Fibroblast of peridontal ligament (primary cell): Measurements from ENCODE around the gene NUTM1.

Experiments
- DNase-seq: peaks from one replicate; pipeline ENCODE4 v3.0.0-alpha.2; 2010; ENCODE audit errors: extremely low read depth

Gene NUTM1, protein sequence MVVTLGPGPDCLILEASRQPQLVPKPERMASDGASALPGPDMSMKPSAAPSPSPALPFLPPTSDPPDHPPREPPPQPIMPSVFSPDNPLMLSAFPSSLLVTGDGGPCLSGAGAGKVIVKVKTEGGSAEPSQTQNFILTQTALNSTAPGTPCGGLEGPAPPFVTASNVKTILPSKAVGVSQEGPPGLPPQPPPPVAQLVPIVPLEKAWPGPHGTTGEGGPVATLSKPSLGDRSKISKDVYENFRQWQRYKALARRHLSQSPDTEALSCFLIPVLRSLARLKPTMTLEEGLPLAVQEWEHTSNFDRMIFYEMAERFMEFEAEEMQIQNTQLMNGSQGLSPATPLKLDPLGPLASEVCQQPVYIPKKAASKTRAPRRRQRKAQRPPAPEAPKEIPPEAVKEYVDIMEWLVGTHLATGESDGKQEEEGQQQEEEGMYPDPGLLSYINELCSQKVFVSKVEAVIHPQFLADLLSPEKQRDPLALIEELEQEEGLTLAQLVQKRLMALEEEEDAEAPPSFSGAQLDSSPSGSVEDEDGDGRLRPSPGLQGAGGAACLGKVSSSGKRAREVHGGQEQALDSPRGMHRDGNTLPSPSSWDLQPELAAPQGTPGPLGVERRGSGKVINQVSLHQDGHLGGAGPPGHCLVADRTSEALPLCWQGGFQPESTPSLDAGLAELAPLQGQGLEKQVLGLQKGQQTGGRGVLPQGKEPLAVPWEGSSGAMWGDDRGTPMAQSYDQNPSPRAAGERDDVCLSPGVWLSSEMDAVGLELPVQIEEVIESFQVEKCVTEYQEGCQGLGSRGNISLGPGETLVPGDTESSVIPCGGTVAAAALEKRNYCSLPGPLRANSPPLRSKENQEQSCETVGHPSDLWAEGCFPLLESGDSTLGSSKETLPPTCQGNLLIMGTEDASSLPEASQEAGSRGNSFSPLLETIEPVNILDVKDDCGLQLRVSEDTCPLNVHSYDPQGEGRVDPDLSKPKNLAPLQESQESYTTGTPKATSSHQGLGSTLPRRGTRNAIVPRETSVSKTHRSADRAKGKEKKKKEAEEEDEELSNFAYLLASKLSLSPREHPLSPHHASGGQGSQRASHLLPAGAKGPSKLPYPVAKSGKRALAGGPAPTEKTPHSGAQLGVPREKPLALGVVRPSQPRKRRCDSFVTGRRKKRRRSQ

DNA sequence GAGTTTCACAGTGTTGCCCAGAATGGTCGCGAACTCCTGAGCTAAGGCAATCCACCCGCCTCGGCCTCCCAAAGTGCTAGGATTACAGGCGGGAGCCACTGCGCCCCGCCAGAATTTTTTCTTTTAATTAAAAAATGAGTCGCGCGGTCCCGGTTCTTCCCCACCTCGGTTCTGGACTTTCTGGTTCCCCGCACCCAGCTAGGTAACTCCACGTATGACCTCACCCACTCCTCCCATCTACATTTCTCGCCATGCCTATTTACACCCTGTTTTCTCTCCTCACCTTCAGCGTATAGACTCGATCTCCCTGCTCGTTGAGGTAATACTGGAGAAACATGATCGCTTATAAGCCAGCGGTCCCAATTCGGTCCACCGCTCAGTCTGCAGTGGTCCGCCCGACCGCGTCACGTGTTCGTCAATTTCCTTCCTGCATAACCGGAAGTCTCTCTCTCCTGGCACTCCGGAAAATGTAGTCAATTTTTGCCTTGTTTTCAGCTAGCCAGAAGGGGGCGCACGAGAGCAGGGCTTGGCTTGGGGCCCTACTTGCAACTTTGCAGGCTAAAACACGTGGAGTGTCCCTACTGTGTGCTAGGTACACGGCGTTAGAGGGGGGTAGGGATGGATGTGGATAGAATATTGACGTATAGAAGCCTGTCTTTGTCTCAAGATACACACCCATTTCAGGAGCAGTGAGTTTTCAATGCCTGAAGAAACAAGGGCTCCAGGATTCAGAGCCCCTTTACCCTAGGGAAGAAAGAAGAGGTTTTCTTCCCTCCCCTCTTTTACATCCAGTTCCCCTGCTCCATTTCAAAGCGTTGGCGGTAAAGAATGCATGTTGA, at the start of gene NUTM1, which contains the start of gene NOP10:
TSS of gene NUTM1 (plus strand) at position 579 of the 839 bp plus-strand sequence. CDS start 382 bp downstream, outside the sequence.
TSS of gene NOP10 (minus strand) at position 400 of the 839 bp plus-strand sequence. CDS start at position 337, 63 bp downstream.
- peak; percentile 93 for DNase-seq

DNA sequence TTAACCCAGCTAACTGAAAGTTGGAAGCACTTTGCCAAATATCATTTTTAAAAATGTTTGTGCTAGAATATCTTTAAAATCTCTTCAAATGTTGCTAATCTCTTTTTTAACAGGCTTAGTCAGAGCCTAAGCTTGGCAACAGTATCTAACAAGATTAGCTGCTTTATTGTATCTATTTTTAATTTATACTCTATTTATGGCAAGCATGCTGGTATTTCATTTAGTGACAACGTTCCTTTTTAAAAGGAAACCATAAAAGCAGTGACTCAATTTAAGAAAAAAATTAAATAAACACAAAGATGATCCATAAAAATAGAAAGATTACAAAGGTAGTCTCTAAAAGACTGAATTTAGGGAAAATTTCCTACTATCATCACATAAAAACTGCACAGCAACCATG, 46.1 kb upstream of the NUTM1 start:
- no peak for DNase-seq

DNA sequence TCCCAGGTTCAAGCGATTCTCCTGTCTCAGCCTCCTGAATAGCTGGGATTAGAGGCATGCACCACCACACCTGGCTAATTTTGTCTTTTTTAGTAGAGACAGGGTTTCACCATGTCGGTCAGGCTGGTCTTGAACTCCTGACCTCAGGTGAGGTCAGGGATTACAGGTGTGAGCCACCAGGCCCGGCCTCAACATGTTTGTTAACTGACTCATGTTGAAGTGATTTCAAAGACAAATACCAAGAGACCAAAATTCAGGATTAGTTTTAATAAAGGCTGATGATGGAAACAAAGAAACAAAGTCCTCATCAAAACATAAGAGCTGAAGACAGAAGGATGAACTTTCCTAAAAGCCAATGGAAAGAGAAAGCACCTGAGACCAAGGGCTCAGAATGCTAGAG, 42.1 kb upstream of the NUTM1 start:
- no peak for DNase-seq

DNA sequence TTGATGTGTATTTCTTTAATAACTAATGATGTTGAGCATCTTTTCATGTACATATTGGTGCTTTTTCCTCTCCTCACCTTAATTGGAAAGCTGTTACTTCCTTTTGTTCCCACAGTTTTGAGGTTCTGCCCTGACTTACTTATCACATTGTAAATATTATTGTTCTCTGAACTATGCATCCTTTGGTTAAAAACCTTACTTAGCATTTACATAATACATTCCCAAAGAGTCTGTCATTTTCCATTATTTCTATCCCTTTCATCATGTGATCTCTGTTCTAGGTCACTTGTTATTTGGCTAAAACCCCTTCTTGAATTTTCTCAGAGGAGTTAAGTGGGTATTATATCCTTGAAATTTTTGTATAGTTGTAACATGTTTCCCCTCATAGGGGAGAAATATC, 38.5 kb upstream of the NUTM1 start:
- peak; percentile 80 for DNase-seq

DNA sequence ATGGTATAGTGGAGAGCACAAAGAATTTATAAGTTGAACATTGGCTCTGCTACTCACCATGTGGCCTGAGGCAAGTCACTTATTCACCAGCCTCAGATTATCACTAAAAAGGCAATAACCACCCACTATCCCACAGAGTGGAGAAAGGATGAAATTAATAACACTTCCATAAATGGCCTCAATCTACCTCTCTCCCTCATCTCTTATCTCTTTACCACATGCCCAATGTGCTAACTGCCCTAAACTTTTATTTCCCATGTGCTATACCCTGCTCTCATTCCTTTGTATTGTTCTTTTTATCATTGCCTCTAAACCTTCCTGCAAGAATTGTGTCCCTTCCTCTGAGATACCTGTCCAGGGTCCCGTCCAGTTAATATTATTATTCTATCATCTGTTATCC, 31.6 kb upstream of the NUTM1 start:
- no peak for DNase-seq

DNA sequence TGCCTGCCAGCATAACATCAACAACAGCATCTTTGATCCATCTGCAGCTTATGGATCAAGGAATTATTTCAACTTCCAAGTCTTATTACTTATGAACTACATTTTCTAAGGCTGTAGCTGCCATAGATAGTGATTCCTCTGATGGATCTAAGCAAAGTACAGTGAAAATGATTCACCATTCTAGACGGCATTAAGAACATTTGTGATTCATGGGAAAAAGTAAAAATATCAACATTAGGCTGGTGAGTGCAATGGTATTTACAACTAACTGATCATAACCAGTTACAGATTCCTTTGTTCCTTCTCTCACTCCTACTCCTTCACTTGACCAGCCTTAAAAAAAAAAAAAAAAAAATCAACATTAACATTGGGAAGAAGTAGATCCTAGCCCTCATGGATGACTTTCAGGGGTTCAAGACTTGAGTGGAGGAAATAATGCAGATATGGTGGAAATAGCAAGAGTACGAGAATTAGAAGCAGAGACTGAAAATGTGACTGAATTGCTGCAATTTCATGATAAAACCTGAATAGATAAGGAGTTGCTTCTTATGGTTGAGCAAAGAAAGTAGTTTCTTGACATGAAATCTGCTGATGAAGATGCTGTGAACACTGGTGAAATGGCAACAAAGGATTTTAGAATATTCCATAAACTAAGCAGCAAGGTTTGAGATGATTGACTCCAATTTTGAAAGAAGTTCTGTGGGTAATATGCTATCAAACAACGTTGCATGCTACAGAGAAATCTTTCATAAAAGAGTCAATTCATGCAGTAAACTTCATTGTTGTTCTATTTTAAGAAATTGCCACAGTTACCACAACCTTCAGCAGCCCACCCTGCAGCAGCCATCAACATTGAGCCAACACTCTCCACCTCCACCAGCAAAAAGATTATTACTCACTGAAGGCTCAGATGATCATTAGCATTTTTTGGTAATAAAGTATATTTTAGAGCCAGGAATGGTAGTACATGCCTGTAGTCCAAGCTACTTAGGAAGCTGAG, 28.3 kb upstream of the NUTM1 start:
- DNase-seq: no peak

DNA sequence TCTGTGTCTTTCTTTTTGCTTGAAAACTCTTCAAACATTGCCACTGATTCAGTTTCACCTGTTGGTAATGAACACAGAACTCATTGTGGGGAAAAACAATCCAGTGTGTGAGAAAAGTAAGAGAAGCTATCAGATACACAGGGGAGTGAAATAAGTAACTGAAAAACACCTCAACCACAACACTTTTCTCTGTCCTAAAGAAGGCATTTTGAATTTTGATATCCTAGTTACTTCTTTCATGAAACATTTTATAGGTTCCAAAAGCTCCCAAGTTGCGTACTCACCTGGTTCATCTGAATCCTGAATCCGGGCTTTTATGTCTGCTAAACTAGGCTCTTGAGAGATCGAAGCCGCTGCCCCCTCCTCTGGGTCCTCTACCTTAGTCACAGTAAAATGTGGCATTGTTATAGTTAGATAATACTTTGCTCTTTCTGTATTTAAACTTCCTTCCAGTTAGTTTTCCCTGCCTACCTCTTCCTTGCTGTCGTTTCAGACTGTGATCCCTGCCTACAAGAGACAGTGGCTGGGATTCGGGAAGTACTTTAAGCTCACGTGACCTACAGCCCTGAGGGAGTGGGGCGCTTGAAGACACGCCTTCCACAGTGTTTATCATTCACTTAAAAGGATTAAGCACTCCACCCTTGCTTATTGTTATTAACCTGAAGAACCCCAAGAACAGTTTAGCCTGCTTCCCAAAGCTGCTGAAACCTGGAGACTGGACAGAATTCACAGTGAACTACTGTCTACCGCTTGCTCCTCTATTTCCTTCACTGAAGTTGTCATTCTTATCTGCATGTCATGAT, 24.6 kb upstream of the NUTM1 start:
- peak; percentile 71 for DNase-seq

DNA sequence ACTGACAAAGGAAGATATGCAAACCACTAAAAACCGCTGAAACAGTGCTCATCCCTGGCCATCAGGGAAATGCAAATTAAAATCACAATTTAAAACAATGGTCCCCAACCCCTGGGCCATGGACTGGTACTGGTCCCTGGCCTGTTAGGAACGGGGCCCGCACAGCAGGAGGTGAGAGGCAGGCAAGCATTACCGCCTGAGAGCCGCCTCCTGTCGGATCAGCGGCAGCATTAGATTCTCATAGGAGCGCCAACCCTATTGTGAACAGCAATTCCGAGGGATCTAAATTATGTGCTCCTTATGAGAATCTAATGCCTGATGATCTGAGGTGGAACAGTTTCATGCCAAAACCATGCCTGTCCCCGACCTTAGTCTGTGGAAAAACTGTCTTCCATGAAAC, 19.9 kb upstream of the NUTM1 start:
- DNase-seq: no peak

DNA sequence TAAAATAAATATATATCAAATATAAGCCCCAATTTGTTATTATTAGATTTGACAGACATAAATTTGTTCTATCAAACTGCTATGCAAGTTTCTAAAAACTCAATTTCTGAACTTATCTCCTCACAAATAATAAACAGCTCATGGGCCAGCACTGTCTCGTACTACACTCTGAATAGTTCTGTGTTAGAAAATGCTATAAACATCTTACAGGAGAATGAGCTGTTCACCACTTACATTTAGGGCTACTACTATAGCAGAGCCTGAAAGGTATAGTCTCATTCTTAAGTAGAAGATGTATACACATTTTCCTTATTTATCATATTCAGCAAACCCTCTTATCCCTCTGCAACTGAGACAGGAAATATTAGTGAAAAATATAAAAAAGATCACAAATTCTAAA, 18.2 kb upstream of the NUTM1 start:
- no peak for DNase-seq

DNA sequence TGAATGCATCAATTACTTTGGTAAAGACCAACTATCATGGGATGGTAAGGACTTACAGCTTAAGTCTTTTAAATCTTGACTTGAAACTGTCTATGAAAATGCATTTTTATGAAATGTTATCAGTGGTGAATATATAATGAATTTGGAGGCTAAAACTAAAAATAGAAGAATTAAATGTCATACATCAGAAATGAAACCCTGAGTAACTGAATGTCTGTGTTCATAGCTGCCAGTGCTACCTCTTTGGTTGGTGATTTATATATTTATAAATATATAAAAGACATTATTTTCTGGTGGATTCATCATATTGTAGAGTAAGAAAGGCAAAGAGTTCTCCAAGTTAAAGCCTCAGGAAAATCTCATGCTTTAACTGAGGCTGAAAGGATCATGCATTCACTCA, 17.7 kb upstream of the NUTM1 start:
- DNase-seq: no peak

DNA sequence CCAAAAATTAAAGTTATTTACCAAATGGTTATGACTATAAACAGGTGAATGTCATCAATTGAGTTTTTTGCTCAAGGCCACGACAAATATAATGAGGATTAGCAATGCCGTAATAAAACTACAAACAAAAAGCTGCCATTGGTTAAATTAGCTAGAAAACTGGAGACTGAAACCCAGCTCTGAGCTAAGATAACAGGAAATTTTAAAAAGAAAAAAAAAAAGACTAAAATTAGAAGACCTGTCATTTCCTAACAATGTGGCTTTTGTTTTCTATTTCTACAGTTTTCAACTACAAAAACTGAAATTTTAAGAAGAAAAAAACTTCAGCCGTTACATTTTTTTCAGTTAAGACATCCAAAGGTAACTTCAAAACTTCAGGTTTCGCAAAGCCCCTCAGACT, 15.2 kb upstream of the NUTM1 start:
- DNase-seq: no peak

DNA sequence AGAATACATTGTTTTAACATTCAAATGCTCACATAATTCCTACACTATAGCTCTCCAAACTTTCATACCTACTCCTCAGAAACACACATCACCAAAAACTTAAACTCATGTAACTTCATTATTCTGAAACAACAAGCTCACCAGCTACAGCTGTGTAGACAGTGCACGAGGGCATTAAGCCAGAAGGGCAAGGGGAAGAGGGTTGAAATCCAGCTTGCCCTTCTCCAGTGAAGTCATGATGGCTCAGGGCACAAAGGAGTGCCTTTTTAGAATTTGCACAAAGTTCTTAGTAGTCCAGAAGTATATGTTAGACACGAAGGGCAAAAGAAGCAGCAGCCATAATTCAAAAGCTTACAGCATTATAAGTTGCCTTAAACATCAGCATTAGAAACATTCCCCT, 14.1 kb upstream of the NUTM1 start:
- no peak for DNase-seq

DNA sequence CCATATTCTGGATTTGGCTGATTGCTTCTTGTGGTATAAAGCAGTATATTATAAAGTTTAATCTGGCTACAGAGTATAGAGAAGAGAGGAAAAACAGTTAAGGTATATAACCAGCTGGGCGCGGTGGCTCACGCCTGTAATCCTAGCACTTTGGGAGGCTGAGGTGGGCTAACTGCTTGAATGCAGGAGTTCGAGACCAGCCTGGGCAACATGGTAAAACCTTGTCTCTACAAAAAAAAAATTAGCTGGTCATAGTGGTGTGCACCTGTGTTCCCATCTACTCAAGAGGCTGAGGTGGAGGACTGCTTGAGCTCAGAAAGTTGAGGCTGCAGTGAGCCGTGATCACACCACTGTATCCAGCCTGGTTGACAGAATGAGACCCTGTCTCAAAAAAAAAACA, 12.8 kb upstream of the NUTM1 start:
- DNase-seq: no peak

DNA sequence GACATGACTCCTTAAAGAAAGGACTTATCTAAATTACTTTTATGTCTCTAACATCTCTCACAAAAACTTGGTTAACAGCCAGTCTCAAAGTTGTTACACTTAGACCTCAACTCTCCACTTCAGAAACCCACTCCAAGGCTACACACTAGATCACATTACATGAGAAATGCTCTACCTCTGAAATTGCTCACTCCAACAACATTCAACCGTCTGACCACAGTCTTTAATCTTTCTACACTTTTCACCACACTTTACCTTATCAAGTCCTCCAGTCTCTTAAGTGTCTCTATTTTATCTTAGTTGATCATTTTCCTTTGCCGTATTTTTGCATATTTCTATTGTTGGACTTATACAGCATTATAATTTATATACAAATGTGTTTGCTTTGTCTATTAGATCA, 11.3 kb upstream of the NUTM1 start:
- no peak for DNase-seq

DNA sequence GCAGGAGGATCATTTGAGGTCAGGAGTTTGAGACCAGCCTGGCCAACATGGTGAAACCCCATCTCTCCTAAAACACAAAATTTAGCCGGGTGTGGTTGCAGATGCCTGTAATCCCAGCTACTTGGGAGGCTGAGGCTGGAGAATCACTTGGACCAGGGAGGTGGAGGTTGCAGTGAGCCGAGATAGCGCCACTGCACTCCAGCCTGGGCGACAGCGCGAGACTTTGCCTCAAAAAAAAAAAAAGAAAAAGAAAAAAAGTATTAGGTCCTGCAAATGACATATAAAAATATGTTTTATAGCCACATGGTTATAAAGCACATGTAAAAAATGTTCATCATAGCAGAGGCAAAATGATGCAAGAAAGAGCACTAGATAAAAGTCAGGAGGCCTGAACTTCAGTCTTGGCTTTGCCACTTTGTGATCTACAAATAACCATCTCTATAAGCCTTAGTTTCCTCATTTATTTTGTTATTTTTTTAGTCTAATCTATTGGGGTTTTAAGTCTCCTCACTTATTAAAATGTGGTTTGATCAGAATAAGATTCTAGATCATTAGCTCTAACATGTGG, 10.5 kb upstream of the NUTM1 start:
- no peak for DNase-seq

DNA sequence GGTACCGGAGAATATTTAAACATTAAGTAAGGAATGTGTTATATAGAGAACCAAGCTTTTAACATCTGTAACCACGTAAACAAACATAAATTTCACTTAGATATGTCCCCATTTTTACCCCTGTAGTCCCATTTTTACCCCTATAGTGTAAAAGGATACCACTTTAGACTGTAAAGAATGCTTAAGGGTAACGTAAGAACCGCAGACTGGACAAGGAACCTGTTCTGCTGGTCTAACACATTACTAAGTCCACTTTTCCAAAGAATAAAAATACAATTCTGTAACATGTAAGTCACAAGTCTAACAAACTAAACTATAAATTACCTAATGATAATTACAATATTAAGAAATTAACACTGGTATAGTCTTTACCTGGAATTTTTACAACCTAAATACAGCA, 8.4 kb upstream of the NUTM1 start:
- no peak for DNase-seq

DNA sequence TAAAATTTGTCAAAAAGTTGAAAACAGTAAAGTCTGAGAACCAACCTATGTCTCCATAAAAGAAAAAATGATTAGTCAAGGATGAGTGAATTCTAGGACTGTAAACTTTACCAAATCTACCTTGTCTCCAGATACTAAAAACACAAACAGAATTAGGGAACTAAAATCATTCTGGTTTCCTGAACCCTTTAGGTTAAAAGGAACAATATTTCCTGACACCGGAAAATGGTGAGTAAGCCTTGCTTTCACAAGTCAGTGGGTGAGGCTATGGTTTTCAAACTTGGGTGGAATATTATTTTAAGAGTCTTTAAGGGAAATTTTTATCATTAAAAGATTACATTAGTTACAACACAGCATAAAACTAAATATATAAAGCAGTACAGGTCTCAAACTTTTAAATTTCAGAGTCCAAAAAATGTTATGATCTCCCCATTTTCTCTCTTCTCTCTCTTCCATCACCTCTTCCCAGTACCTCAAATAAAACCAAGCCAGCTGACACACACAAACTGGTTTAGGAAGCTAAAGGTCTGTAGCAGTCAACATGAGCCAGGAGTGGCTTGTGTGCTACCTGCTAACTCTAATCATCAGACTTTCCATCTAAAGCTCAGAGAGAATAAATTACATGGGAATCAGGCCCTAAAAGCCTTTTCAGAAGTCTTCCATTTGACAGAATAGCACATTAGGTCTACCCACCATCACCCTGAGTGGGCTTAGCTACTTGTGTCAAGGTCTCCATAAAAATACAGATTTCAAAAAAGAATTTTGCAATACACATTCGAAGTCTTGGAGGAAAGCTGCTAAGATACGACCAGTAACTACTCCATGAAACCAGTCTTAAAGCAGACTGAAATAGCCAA, 7.7 kb upstream of the NUTM1 start:
- peak; percentile 24 for DNase-seq
